GM12878 (cell line): Measurements from ENCODE around the gene FBXL16.

Source experiments
- CTCF ChIP-seq, 3 experiments: IDR thresholded peaks in 2 of 3; conservative IDR thresholded peaks in 1 of 3; 2 replicates each; pipeline ENCODE4 v1.5.1; 2011; ENCODE audit warnings: low read depth in 3 of 3, low read length in 3 of 3, mild to moderate bottlenecking in 3 of 3, control low read depth in 2 of 3, moderate library complexity in 2 of 3, inconsistent platforms in 1 of 3, mixed read lengths in 1 of 3; ENCODE audit not compliant: control insufficient read depth in 2 of 3, insufficient read depth in 1 of 3; ENCODE audit errors: extremely low read depth in 1 of 3
- ETV6 ChIP-seq, 2 experiments: fragments of 450-650 bp in 1 of 2; IDR thresholded peaks in 1 of 2; conservative IDR thresholded peaks in 1 of 2; 2 replicates each; pipeline ENCODE4 v1.6.1; 2014; ENCODE audit warnings: antibody characterized with exemption in 1 of 2, borderline replicate concordance in 1 of 2, low read depth in 1 of 2, mild to moderate bottlenecking in 1 of 2, moderate library complexity in 1 of 2
- EZH2 ChIP-seq: IDR thresholded peaks from 2 replicates; pipeline ENCODE4 v1.6.1; 2012; ENCODE audit warnings: low read depth, mild to moderate bottlenecking, control low read depth, inconsistent platforms, low read length, borderline replicate concordance; ENCODE audit not compliant: control insufficient read depth
- GABPA ChIP-seq: IDR thresholded peaks from 2 replicates; pipeline ENCODE4 v1.6.1; 2014; ENCODE audit warnings: antibody characterized with exemption, low read depth, mild to moderate bottlenecking, inconsistent platforms
- HDAC6 ChIP-seq: fragments of 200-600 bp; sonication (generic); IDR thresholded peaks from one replicate; pipeline ENCODE4 v1.8.0; 2017; ENCODE audit warnings: antibody characterized with exemption; ENCODE audit not compliant: unreplicated experiment
- IRF4 ChIP-seq: IDR thresholded peaks from 2 replicates; pipeline ENCODE4 v1.6.1; 2011; ENCODE audit warnings: low read depth, low read length
- RCOR1 ChIP-seq: conservative IDR thresholded peaks from 2 replicates; pipeline ENCODE4 v1.6.1; 2012; ENCODE audit warnings: low read depth, low read length, improper control_type of control experiment
- USF2 ChIP-seq: IDR thresholded peaks from 2 replicates; pipeline ENCODE4 v1.6.1; 2011; ENCODE audit warnings: low read depth, low read length, improper control_type of control experiment, borderline replicate concordance
- TF ChIP-seq, protein P1 (sequence below): IDR thresholded peaks from 2 replicates; pipeline ENCODE4 v1.6.1; 2011; ENCODE audit warnings: mild to moderate bottlenecking, low read depth, low read length, moderate library complexity; ENCODE audit not compliant: insufficient replicate concordance

GRCh38 chr16:717450-718245 lies 12.0 kb upstream of the FBXL16 start:
- TF ChIP-seq GABPA (no peak), CTCF (IDR thresholded peaks at IDR 0.05 in 2 of 3, conservative IDR thresholded peaks at IDR 0.05 in 1 of 3; ENCODE audit: control insufficient read depth in 2 of 3, extremely low read depth in 1 of 3, insufficient read depth in 1 of 3, low read depth in 3 of 3, low read length in 3 of 3) (no peak), EZH2 (no peak), RCOR1 (no peak), USF2 (no peak), ETV6 (conservative IDR thresholded peaks at IDR 0.05 in 1 of 2, IDR thresholded peaks at IDR 0.05 in 1 of 2; ENCODE audit: borderline replicate concordance in 1 of 2, low read depth in 1 of 2) (no peak), HDAC6 (no peak), IRF4 (no peak)
- TF ChIP-seq, protein P1, sequence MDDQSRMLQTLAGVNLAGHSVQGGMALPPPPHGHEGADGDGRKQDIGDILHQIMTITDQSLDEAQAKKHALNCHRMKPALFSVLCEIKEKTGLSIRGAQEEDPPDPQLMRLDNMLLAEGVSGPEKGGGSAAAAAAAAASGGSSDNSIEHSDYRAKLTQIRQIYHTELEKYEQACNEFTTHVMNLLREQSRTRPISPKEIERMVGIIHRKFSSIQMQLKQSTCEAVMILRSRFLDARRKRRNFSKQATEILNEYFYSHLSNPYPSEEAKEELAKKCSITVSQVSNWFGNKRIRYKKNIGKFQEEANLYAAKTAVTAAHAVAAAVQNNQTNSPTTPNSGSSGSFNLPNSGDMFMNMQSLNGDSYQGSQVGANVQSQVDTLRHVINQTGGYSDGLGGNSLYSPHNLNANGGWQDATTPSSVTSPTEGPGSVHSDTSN, result no peak
